Naive B cell (primary cell): ENCODE data around the gene SH3BP1. TPM values are rescaled to one million over a fixed set of nuclear protein-coding genes. Genes with fewer than 3 reads are reported as not detected.
A peak's percentile ranks its signal among the peaks of the same experiment; 100 is the strongest.
"Not testable (repeated sequence)": the region's sequence is repeated elsewhere in the genome, so short reads cannot be mapped to it uniquely, and the experiment has no call there.

Source experiments
- ATAC-seq, 2 donors: fragments of 150-1000 bp; cut with Tn5 transposase; 2 replicates each; pipeline ENCODE4 v1.10.0; 2021; ENCODE audit warnings: low read depth in 2 of 2, mild to moderate bottlenecking in 2 of 2, moderate library complexity in 2 of 2
- DNase-seq: peaks from one replicate; pipeline ENCODE4 v3.0.0; 2022
- H3K27ac Mint-ChIP-seq, 6 donors: one replicate each; pipeline ENCODE4 v1.8.0; 2020 to 2022; ENCODE audit warnings: mild to moderate bottlenecking in 6 of 6, mixed read lengths in 6 of 6, moderate library complexity in 5 of 6, inconsistent platforms in 2 of 6
- H3K27me3 Mint-ChIP-seq, 3 donors: one replicate each; pipeline ENCODE4 v1.8.0; 2021 to 2022; ENCODE audit warnings: mixed read lengths in 3 of 3, mild to moderate bottlenecking in 1 of 3
- H3K36me3 Mint-ChIP-seq, 2 donors: one replicate each; pipeline ENCODE4 v1.8.0; 2020 to 2022; ENCODE audit warnings: mixed read lengths in 2 of 2, inconsistent platforms in 1 of 2, mild to moderate bottlenecking in 1 of 2
- H3K4me1 Mint-ChIP-seq, 3 donors: one replicate each; pipeline ENCODE4 v1.8.0; 2020 to 2022; ENCODE audit warnings: mixed read lengths in 3 of 3, inconsistent platforms in 1 of 3, mild to moderate bottlenecking in 1 of 3, moderate library complexity in 1 of 3
- H3K4me3 Mint-ChIP-seq, 8 donors: one replicate each; pipeline ENCODE4 v1.8.0; 2020 to 2022; ENCODE audit warnings: mild to moderate bottlenecking in 8 of 8, mixed read lengths in 8 of 8, moderate library complexity in 8 of 8, inconsistent platforms in 2 of 8
- H3K9me3 Mint-ChIP-seq, 7 donors: one replicate each; pipeline ENCODE4 v1.8.0; 2020 to 2022; ENCODE audit warnings: mixed read lengths in 7 of 7, mild to moderate bottlenecking in 5 of 7, inconsistent platforms in 2 of 7, moderate library complexity in 1 of 7
- polyA plus RNA-seq, 6 donors: library from polyadenylated mRNA; unstranded; fragments of 300-500 nt; fragmentation: Illumina TruSeq; gene quantifications; one replicate each; pipeline ENCODE4 v1.2.3, GENCODE V29; 2021; ENCODE audit warnings: low read depth in 6 of 6

The SH3BP1 gene
- polyA plus RNA-seq, 6 donors from 2014 or later = 2.7 to 8.0 (median 3.2) TPM

GRCh38 chr22:37686002-37686982 is 46.8 kb downstream of the SH3BP1 start, which contains the start of gene NOL12:
TSS of gene NOL12 (plus strand) at chr22:37686343. CDS start at chr22:37686393, 50 bp downstream.
- Mint-ChIP-seq H3K4me3 (peak within 1 kb of the TSS; percentile 90 to 98 (median 97)), H3K36me3 (peaks cover 0 to 8% of the 10 kb centered on the region in 2 donors), H3K4me1 (peaks cover 25 to 38% (median 37%) of the 10 kb centered on the region in 3 donors), H3K27me3 (no peaks in the 10 kb centered on the region), H3K27ac (peak within 1 kb of the TSS; percentile 97 to 98 (median 98)), H3K9me3 (no peaks in the 10 kb centered on the region)
- DNase-seq (peak; percentile 74), ATAC-seq (peak; percentile 86 to 90)

GRCh38 chr22:37690407-37690806 is 50.9 kb downstream of the SH3BP1 start:
- ATAC-seq (no peak), DNase-seq (no peak)
- no peaks in the 10 kb centered on the region for H3K9me3 Mint-ChIP-seq
- H3K36me3 Mint-ChIP-seq = peaks cover 5 to 8% of the 10 kb centered on the region in 2 donors
- no peaks in the 10 kb centered on the region for H3K27me3 Mint-ChIP-seq
- H3K27ac Mint-ChIP-seq = no peak overlapping the region
- peak overlapping the region in 1 of 8 donors; percentile 49 for H3K4me3 Mint-ChIP-seq
- H3K4me1 Mint-ChIP-seq = peaks cover 19 to 30% (median 27%) of the 10 kb centered on the region in 3 donors

- Mint-ChIP-seq H3K4me3 (peak overlapping the region in 1 of 8 donors; percentile 59), H3K9me3 (no peaks in the 10 kb centered on the region), H3K27me3 (no peaks in the 10 kb centered on the region), H3K4me1 (peaks cover 22 to 30% (median 26%) of the 10 kb centered on the region in 3 donors), H3K36me3 (peaks cover 5 to 8% of the 10 kb centered on the region in 2 donors), H3K27ac (peak overlapping the region in 1 of 6 donors; percentile 38)
- DNase-seq (no peak), ATAC-seq (no peak)
Measured at GRCh38 chr22:37690901-37691504, 51.5 kb downstream of the SH3BP1 start.

- peak overlapping the region in 2 of 6 donors; percentile 14 to 15 for H3K27ac Mint-ChIP-seq
- H3K4me1 Mint-ChIP-seq = peaks cover 24 to 26% (median 24%) of the 10 kb centered on the region in 3 donors
- H3K9me3 Mint-ChIP-seq = no peaks in the 10 kb centered on the region
- peak overlapping the region in 2 of 8 donors; percentile 12 to 30 for H3K4me3 Mint-ChIP-seq
- DNase-seq (no peak), ATAC-seq (no peak)
- H3K27me3 Mint-ChIP-seq = no peaks in the 10 kb centered on the region
- H3K36me3 Mint-ChIP-seq = peaks cover 5 to 8% of the 10 kb centered on the region in 2 donors
Measured at GRCh38 chr22:37692627-37693285, 53.3 kb downstream of the SH3BP1 start.

GRCh38 chr22:37694131-37694530 is 54.7 kb downstream of the SH3BP1 start:
- H3K9me3 Mint-ChIP-seq, H3K27me3 Mint-ChIP-seq, H3K27ac Mint-ChIP-seq, ATAC-seq, H3K36me3 Mint-ChIP-seq, DNase-seq: not testable (repeated sequence)
- Mint-ChIP-seq H3K4me1 (peaks cover 16 to 18% (median 16%) of the 10 kb centered on the region in 3 donors), H3K4me3 (peak overlapping the region in 1 of 8 donors; percentile 75)

GRCh38 chr22:37696260-37696656 is 56.8 kb downstream of the SH3BP1 start:
- DNase-seq, H3K36me3 Mint-ChIP-seq, H3K27me3 Mint-ChIP-seq, H3K9me3 Mint-ChIP-seq: not testable (repeated sequence)
- Mint-ChIP-seq H3K4me3 (peak overlapping the region in 6 of 8 donors; percentile 15 to 80 (median 51)), H3K27ac (peak overlapping the region in 1 of 6 donors; percentile 59), H3K4me1 (peaks cover 16 to 18% (median 16%) of the 10 kb centered on the region in 3 donors)
- peak in 1 of 2 donors; percentile 15 for ATAC-seq

GRCh38 chr22:37696657-37697537 is 57.4 kb downstream of the SH3BP1 start, which contains the start of gene TRIOBP:
TSS of gene TRIOBP (plus strand) at chr22:37697048. CDS start at chr22:37701366, 4,318 bp downstream.
- Mint-ChIP-seq H3K4me1 (peaks cover 16 to 18% (median 16%) of the 10 kb centered on the region in 3 donors), H3K27me3 (no peaks in the 10 kb centered on the region)

GRCh38 chr22:37697538-37697835 is 58.0 kb downstream of the SH3BP1 start:
- ATAC-seq = no peak
- no peak for DNase-seq
- H3K27ac Mint-ChIP-seq = no peak overlapping the region
- peaks cover 0 to 5% of the 10 kb centered on the region in 2 donors for H3K36me3 Mint-ChIP-seq
- H3K4me1 Mint-ChIP-seq = peaks cover 16 to 18% (median 16%) of the 10 kb centered on the region in 3 donors
- no peaks in the 10 kb centered on the region for H3K9me3 Mint-ChIP-seq
- no peaks in the 10 kb centered on the region for H3K27me3 Mint-ChIP-seq
- H3K4me3 Mint-ChIP-seq = no peak overlapping the region

More at GRCh38 chr22:37696657-37697537, 57.4 kb downstream of the SH3BP1 start, which contains the start of gene TRIOBP:
- ATAC-seq (peak; percentile 99 to 100), DNase-seq (peak; percentile 81)
- Mint-ChIP-seq H3K36me3 (peaks cover 0 to 5% of the 10 kb centered on the region in 2 donors), H3K9me3 (no peaks in the 10 kb centered on the region), H3K4me3 (peak within 1 kb of the TSS in 6 of 8 donors; percentile 15 to 80 (median 51)), H3K27ac (peak within 1 kb of the TSS in 4 of 6 donors; percentile 19 to 83 (median 37))

GRCh38 chr22:37701141-37701786 is 61.8 kb downstream of the SH3BP1 start:
- no peak overlapping the region for H3K4me3 Mint-ChIP-seq
- H3K27me3 Mint-ChIP-seq = no peaks in the 10 kb centered on the region
- DNase-seq (no peak), ATAC-seq (no peak)
- no peaks in the 10 kb centered on the region for H3K9me3 Mint-ChIP-seq
- H3K27ac Mint-ChIP-seq = no peak overlapping the region
- peaks cover 8 to 9% (median 9%) of the 10 kb centered on the region in 3 donors for H3K4me1 Mint-ChIP-seq
- peaks cover 5 to 7% of the 10 kb centered on the region in 2 donors for H3K36me3 Mint-ChIP-seq

- ATAC-seq (no peak), DNase-seq (no peak)
- Mint-ChIP-seq H3K9me3 (no peaks in the 10 kb centered on the region), H3K36me3 (peaks cover 5 to 7% of the 10 kb centered on the region in 2 donors), H3K4me3 (no peak overlapping the region), H3K4me1 (no peaks in the 10 kb centered on the region), H3K27me3 (no peaks in the 10 kb centered on the region), H3K27ac (no peak overlapping the region)
Measured at GRCh38 chr22:37703906-37704305, 64.4 kb downstream of the SH3BP1 start.

- Mint-ChIP-seq H3K36me3 (peaks cover 5 to 7% of the 10 kb centered on the region in 2 donors), H3K27me3 (no peaks in the 10 kb centered on the region), H3K9me3 (no peaks in the 10 kb centered on the region), H3K4me1 (peaks cover 0 to under 1% (median 0%) of the 10 kb centered on the region in 3 donors), H3K27ac (no peak overlapping the region), H3K4me3 (no peak overlapping the region)
- DNase-seq (no peak), ATAC-seq (no peak)
Measured at GRCh38 chr22:37704645-37705044, 65.2 kb downstream of the SH3BP1 start.

- DNase-seq (no peak), ATAC-seq (no peak)
- no peaks in the 10 kb centered on the region for H3K27me3 Mint-ChIP-seq
- H3K9me3 Mint-ChIP-seq = no peaks in the 10 kb centered on the region
- H3K4me3 Mint-ChIP-seq = peak overlapping the region in 1 of 8 donors; percentile 60
- peaks cover 0 to 4% (median 0%) of the 10 kb centered on the region in 3 donors for H3K4me1 Mint-ChIP-seq
- peak overlapping the region in 1 of 6 donors; percentile 79 for H3K27ac Mint-ChIP-seq
- peaks cover 5 to 7% of the 10 kb centered on the region in 2 donors for H3K36me3 Mint-ChIP-seq
Measured at GRCh38 chr22:37705205-37705604, 65.7 kb downstream of the SH3BP1 start.
